ENCODE results near the gene TNFSF8.
A peak's percentile ranks its signal among the peaks of the same experiment; 100 is the strongest.

Gene TNFSF8

GRCh38 chr9:114962809-114963208, 32.4 kb upstream of the TNFSF8 start:
- no peak for DNase-seq (ENCODE audit: low read depth)
- H3K4me3 ChIP-seq (ENCODE audit: control insufficient read depth, low read depth, low read length), result no peak overlapping the region
- TF ChIP-seq, protein P1, sequence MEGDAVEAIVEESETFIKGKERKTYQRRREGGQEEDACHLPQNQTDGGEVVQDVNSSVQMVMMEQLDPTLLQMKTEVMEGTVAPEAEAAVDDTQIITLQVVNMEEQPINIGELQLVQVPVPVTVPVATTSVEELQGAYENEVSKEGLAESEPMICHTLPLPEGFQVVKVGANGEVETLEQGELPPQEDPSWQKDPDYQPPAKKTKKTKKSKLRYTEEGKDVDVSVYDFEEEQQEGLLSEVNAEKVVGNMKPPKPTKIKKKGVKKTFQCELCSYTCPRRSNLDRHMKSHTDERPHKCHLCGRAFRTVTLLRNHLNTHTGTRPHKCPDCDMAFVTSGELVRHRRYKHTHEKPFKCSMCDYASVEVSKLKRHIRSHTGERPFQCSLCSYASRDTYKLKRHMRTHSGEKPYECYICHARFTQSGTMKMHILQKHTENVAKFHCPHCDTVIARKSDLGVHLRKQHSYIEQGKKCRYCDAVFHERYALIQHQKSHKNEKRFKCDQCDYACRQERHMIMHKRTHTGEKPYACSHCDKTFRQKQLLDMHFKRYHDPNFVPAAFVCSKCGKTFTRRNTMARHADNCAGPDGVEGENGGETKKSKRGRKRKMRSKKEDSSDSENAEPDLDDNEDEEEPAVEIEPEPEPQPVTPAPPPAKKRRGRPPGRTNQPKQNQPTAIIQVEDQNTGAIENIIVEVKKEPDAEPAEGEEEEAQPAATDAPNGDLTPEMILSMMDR (conservative IDR thresholded peaks at IDR 0.05; ENCODE audit: control insufficient read depth, insufficient read depth, low read depth, low read length), result no peak

DNA sequence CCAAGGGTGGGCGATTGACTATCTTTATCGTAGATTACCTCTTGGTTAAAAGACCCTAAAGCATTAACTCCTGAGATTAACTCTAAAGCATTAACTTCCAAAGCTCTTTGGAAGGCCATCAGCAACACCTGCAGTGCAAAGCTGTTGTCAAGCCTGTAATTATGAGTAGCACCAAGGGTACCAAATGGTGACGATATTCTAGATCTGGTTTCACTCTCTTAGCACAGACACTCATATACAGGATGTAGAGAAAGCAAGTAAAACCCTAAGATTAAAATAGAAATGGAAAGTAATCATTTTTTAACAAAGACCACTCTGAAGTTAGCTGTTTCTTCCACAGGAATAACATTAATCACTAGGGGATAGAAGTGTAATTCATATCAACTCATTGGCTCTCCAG, 29.9 kb upstream of the TNFSF8 start:
- H3K4me3 ChIP-seq (ENCODE audit: control insufficient read depth, low read depth, low read length), result no peak overlapping the region
- TF ChIP-seq, protein P1 (conservative IDR thresholded peaks at IDR 0.05; ENCODE audit: control insufficient read depth, insufficient read depth, low read depth, low read length), result no peak
- DNase-seq (ENCODE audit: low read depth), result no peak

GRCh38 chr9:114958844-114959235, 28.4 kb upstream of the TNFSF8 start:
- no peak for DNase-seq (ENCODE audit: low read depth)
- no peak overlapping the region for H3K4me3 ChIP-seq (ENCODE audit: control insufficient read depth, low read depth, low read length)
- TF ChIP-seq, protein P1 (conservative IDR thresholded peaks at IDR 0.05; ENCODE audit: control insufficient read depth, insufficient read depth, low read depth, low read length), result no peak

DNA sequence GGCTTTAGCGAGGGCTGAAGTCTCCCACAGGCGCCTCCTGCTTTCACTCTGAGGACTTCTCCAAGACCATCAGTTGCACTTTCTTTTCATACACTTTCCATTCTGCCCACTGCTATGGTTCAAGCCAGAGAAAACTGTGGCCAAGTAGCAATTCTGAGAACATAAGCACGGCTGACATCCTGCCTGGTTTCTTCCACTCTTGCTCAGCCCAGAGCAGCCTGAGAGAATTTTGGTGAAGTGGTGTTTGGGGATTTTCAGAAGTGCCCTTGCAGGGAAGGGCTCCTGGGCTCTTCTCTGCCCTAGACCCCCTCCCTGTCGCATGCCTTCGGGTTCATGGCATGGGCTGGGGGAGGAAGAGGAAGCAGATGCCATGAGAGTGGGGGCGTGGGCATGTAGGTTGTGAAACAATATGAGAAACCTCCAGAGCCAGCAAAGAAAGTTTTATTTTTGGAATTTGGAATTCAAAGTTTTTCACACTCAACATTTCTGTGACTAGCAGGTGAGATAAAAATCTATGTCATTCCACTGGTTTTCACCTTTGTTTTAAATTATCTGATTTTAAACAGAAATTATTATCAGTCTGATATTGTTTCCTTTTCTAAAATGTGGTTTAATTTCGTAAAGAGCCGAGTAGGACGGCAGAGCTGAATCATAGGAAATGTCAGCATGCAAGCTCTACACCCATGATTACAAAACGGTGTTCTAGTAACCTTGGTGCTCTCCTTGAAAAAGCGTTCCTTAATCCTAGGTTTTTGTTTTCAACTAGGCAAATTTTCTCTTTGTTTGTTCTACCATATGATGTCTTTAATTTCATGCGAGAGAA, 27.8 kb upstream of the TNFSF8 start:
- H3K4me3 ChIP-seq (ENCODE audit: control insufficient read depth, low read depth, low read length), result no peak overlapping the region
- DNase-seq (ENCODE audit: low read depth), result peak; percentile 50
- TF ChIP-seq, protein P1 (conservative IDR thresholded peaks at IDR 0.05; ENCODE audit: control insufficient read depth, insufficient read depth, low read depth, low read length), result no peak

DNA sequence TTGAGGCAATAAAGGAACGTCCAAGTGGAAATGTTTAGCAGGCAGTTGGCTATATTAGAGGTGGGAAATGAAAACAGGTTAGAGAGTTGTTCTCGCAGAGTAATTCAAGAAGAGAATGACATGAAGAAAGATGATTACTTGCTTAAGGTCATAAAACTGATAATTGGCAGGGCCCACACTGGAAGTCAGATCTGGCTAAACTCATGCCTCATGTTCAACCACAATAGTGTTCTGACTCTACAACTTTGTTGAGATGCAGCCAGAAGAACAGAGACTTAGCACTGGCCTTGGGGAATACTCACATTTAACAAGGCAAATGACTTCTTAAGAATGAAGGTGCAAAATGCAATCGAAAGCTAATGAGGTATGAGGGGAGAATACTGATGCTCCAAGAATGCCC, 27.2 kb upstream of the TNFSF8 start:
- no peak overlapping the region for H3K4me3 ChIP-seq (ENCODE audit: control insufficient read depth, low read depth, low read length)
- TF ChIP-seq, protein P1 (conservative IDR thresholded peaks at IDR 0.05; ENCODE audit: control insufficient read depth, insufficient read depth, low read depth, low read length), result no peak
- peak; percentile 10 for DNase-seq (ENCODE audit: low read depth)

- no peak for DNase-seq (ENCODE audit: low read depth)
- H3K4me3 ChIP-seq (ENCODE audit: control insufficient read depth, low read depth, low read length), result no peak overlapping the region
- TF ChIP-seq, protein P1 (conservative IDR thresholded peaks at IDR 0.05; ENCODE audit: control insufficient read depth, insufficient read depth, low read depth, low read length), result no peak
These were observed 24.7 kb upstream of the TNFSF8 start for GRCh38 chr9:114954956-114955582.

Data from fibroblast of mammary gland (primary cell).